Body of pancreas (tissue), 4 donors: ENCODE data around the gene ABCC3. TPM values are rescaled to one million over a fixed set of nuclear protein-coding genes. Genes with fewer than 3 reads are reported as not detected.

Experiments
- ATAC-seq: fragments of 150-250 bp; one replicate; pipeline ENCODE4 v1.9.1; 2016
- DNase-seq, 4 donors: peaks; one replicate each; pipeline ENCODE4 v3.0.0-alpha.2; 2019
- H3K27ac ChIP-seq, 4 donors: fragments of 200-600 bp; sonication (generic); 1 replicate in 3 of 4; 2 replicates in 1 of 4; pipeline versions ENCODE4 v1.5.1 to v1.6.1; 2016 to 2019; ENCODE audit warnings: mild to moderate bottlenecking in 1 of 4, mixed read lengths in 1 of 4, moderate library complexity in 1 of 4
- H3K27me3 ChIP-seq, 2 donors: fragments of 200-600 bp; sonication (generic); one replicate each; pipeline ENCODE4 v1.6.0; 2016; ENCODE audit warnings: mild to moderate bottlenecking in 1 of 2
- H3K36me3 ChIP-seq, 2 donors: fragments of 200-600 bp; sonication (generic); replicated peaks in 1 of 2; 2 replicates each; pipeline ENCODE4 v1.5.1; 2016; ENCODE audit warnings: low read depth in 2 of 2; ENCODE audit not compliant: insufficient read depth in 1 of 2
- H3K4me1 ChIP-seq: fragments of 200-600 bp; sonication (generic); one replicate; pipeline ENCODE4 v1.6.0; 2016
- H3K4me3 ChIP-seq, 2 donors: fragments of 200-600 bp; sonication (generic); 1 replicate in 1 of 2; 2 replicates in 1 of 2; pipeline ENCODE4 v1.5.1; 2016 to 2019
- H3K9me3 ChIP-seq, 3 donors: fragments of 200-600 bp; sonication (generic); 1 replicate in 2 of 3; 2 replicates in 1 of 3; pipeline ENCODE4 v1.5.1; 2016
- POLR2A ChIP-seq, 3 donors: fragments of 450-650 bp; IDR thresholded peaks; one replicate each; pipeline ENCODE4 v1.6.1; 2016; ENCODE audit warnings: antibody characterized with exemption in 3 of 3, mild to moderate bottlenecking in 2 of 3
- WGBS, 2 donors: methylation state at CpG; one replicate each; pipeline ENCODE4 v1.1.5; 2017; 5-methylcytosine and 5-hydroxymethylcytosine counted together
- intact Hi-C: fragments of 100-400 bp; cut with DNase I; formaldehyde crosslinking; loops from one replicate; pipeline ENCODE4 v1.15.1; 2023
- total RNA-seq, 2 donors: library from RNA; depleted of rRNA; stranded (reverse); fragments of >200 nt; gene quantifications; one replicate each; pipeline ENCODE4 v1.1.0, GENCODE V29; 2016
- TF ChIP-seq, protein P1 (sequence below), 7 experiments: fragments of 450-650 bp in 4 of 7; fragments of 200-600 bp in 3 of 7; sonication (generic) in 3 of 7; IDR thresholded peaks; one replicate each; pipeline ENCODE4 v1.5.1; 2016 to 2019; ENCODE audit warnings: antibody characterized with exemption in 7 of 7

ABCC3 gene
- total RNA-seq, 2 donors from 2014 or later, result 130 to 163 TPM

DNA sequence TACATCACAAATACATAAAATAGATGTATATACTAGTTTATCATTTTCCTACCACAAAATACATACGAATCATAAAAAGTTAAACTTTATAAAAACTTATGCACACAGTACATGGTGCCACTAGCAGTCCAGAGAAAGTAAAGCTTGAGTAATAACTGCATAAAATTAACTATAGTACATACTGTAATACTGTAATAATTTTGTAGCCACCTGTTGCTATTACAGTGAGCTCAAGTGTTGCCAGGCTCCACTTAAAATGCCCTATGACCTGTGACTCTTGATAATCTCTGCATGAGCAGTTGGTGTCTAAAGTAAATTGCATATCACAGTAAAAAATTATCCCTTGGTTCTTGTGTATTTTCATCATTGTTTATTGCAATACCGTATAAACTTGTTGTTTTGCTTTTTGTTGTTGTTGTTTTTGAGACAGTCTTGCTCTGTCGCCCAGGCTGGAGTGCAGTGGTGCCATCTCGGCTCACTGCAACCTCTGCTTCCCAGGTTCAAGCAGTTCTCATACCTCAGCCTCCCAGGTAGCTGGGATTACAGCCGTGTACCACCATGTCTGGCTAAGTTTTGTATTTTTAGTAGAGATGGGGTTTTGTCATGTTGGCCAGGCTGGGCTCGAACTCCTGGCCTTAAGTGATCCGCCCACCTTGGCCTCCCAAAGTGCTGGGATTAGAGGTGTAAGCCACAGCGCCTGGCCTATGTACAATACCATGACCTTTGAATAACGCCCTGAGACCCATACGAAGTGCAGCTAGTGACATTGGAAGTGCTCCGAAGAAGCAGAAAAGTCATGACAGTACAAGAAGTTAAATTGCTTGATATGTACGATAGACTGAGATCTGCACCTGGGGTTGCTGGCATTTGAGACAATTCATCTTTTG, 91.3 kb downstream of the ABCC3 start:
- ATAC-seq (no peak), DNase-seq (no peak)
- no peaks in the 10 kb centered on the region for H3K36me3 ChIP-seq
- WGBS, 2 donors, result 54% methylated on average over 12 of the region's 12 CpGs
- no peaks in the 10 kb centered on the region for H3K27me3 ChIP-seq
- no peaks in the 10 kb centered on the region for H3K9me3 ChIP-seq
- intact Hi-C loops, result no loop called here
- TF ChIP-seq POLR2A (IDR thresholded peaks at IDR 0.05), result no peak
- TF ChIP-seq, protein P1, sequence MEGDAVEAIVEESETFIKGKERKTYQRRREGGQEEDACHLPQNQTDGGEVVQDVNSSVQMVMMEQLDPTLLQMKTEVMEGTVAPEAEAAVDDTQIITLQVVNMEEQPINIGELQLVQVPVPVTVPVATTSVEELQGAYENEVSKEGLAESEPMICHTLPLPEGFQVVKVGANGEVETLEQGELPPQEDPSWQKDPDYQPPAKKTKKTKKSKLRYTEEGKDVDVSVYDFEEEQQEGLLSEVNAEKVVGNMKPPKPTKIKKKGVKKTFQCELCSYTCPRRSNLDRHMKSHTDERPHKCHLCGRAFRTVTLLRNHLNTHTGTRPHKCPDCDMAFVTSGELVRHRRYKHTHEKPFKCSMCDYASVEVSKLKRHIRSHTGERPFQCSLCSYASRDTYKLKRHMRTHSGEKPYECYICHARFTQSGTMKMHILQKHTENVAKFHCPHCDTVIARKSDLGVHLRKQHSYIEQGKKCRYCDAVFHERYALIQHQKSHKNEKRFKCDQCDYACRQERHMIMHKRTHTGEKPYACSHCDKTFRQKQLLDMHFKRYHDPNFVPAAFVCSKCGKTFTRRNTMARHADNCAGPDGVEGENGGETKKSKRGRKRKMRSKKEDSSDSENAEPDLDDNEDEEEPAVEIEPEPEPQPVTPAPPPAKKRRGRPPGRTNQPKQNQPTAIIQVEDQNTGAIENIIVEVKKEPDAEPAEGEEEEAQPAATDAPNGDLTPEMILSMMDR (IDR thresholded peaks at IDR 0.05), result no peak
- H3K4me3 ChIP-seq, result no peak overlapping the region
- peaks cover 91% of the 10 kb centered on the region for H3K4me1 ChIP-seq
- H3K27ac ChIP-seq, result peak overlapping the region in 2 of 4 donors; percentile 1 to 27

DNA sequence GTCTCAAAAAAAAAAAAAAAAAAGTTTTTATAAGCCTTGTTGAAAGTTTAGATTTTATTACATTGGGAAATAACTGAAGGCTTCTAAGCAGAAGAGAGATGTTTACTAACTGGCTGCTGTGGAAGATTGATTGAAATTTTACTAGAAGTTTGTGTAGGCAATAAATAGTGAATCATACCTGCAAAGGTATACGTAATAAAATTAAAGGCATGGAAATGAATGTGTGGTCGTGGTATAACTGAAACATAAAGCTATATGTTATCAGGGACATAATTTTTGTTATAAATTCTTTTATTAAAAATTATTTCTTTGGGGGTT, 93.4 kb downstream of the ABCC3 start:
- DNase-seq (no peak), ATAC-seq (no peak)
- 59 to 64% methylated on average over 2 of the region's 2 CpGs for WGBS, 2 donors
- no peaks in the 10 kb centered on the region for H3K36me3 ChIP-seq
- H3K9me3 ChIP-seq, result no peaks in the 10 kb centered on the region
- H3K4me1 ChIP-seq, result peaks cover 90% of the 10 kb centered on the region
- H3K27ac ChIP-seq, result no peak overlapping the region
- TF ChIP-seq, protein P1 (IDR thresholded peaks at IDR 0.05), result no peak
- TF ChIP-seq POLR2A (IDR thresholded peaks at IDR 0.05), result no peak
- no peak overlapping the region for H3K4me3 ChIP-seq
- no peaks in the 10 kb centered on the region for H3K27me3 ChIP-seq
- intact Hi-C loops, result no loop called here

DNA sequence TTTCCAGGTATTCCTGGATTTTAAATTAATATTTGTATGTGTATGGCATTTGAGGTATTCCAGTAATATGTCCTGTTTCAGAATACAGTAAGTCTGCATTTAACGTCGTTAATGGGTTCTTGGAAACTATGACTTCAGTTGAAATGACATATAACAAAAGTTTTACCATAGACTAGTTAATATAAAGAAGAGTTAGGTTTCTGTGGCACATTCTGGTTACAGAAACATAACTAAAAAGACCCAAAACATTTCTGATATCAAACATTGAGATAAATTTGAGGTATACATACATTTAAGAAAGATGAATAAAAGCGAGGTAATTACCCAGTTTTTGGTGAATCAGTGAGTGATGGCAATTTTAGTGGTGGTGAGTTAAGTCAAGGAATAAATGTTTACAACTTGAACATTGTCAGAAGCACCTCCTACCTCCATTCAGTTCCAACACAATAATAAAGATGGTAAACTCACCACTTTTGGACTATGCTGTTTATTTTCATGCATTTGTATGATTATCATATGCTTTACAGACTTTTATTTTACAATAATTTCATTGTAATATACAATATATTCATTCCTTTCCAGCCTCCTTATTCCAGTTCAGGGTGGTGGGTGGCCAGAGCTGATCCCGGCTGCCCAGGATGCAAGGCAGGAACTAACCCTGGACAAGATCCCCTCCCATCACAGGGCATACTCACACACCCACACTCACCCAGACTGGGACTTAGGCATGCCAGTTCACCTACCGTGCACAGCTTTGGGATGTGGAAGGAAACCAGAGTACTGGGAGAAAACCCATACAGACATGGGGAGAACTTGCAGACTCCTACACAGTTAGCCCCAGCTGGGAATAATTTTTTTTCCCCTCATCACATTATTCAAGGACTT, 94.4 kb downstream of the ABCC3 start:
- TF ChIP-seq POLR2A (IDR thresholded peaks at IDR 0.05), result no peak
- TF ChIP-seq, protein P1 (IDR thresholded peaks at IDR 0.05), result no peak
- H3K4me3 ChIP-seq, result no peak overlapping the region
- ATAC-seq (no peak), DNase-seq (no peak)
- no peaks in the 10 kb centered on the region for H3K36me3 ChIP-seq
- intact Hi-C loops, result no loop called here
- no peaks in the 10 kb centered on the region for H3K9me3 ChIP-seq
- H3K4me1 ChIP-seq, result peaks cover 79% of the 10 kb centered on the region
- H3K27ac ChIP-seq, result no peak overlapping the region
- WGBS, 2 donors, result 54 to 61% methylated on average over 5 of the region's 5 CpGs
- H3K27me3 ChIP-seq, result no peaks in the 10 kb centered on the region

DNA sequence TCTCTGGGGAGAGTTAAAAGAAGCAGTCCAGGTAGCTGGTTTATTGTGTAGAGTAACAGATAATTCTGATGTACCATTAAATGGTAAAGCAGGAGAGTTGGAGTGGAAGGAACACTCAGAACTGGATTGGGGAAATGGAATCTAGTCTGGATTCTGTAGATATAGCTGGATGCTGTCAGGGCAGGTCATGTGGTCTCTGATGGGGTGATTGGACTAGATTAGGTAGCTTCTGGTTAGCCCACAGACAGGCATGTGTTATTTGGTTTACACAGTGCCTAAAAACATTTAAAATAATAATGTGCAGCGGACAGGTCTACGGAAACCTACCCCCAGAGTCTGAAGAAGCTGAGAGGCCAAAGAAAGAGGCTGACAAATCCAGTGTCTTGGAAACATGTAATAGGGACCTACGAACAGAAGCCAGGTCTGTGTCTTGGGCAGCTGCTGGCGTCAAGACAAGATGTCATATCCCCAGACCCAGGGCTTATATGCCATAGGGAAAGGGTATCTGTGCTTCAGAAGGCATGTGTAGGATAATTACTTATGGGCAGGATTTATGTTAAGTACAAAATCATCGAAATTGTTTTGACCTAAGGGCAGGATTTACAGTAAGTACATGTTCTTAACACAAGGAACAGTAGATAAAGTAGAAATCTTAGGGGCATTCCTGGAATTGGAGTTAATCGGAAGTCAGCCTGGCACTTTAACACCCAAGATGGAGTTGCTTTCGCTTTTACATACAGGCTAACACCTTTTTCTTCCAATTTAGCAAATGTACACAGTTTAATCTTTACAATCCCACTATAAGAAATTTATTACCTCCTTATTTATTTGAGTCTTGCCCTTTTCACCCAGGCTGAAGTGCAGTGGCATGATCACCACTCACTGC, 97.1 kb downstream of the ABCC3 start:
- no peak for ATAC-seq

More for the DNA sequence above, 97.1 kb downstream of the ABCC3 start:
- Histone ChIP-seq H3K27me3 (no peaks in the 10 kb centered on the region), H3K27ac (peak overlapping the region in 2 of 4 donors; percentile 0 to 39), H3K9me3 (no peaks in the 10 kb centered on the region), H3K4me1 (peaks cover 70% of the 10 kb centered on the region), H3K36me3 (no peaks in the 10 kb centered on the region), H3K4me3 (no peak overlapping the region)
- intact Hi-C loops, result no loop called here
- 52 to 68% methylated on average over 7 of the region's 7 CpGs for WGBS, 2 donors
- TF ChIP-seq POLR2A (IDR thresholded peaks at IDR 0.05), result no peak
- TF ChIP-seq, protein P1 (IDR thresholded peaks at IDR 0.05), result no peak
- no peak for DNase-seq
